Brain microvascular endothelial cell (primary cell): ENCODE data around the gene TMEM184B.

Source experiments
- DNase-seq: peaks from one replicate; pipeline ENCODE4 v3.0.0-alpha.2; 2020
- H3K27ac ChIP-seq: fragments of 250-450 bp; sonication (Bioruptor Pico); 2 replicates; pipeline ENCODE4 v1.5.1; 2020; ENCODE audit warnings: mild to moderate bottlenecking, moderate library complexity
- H3K27me3 ChIP-seq: fragments of 250-450 bp; sonication (Bioruptor Pico); replicated peaks from 2 replicates; pipeline ENCODE4 v1.5.1; 2020; ENCODE audit warnings: mild to moderate bottlenecking
- H3K36me3 ChIP-seq: fragments of 250-450 bp; sonication (Bioruptor Pico); replicated peaks from 2 replicates; pipeline ENCODE4 v1.5.1; 2020; ENCODE audit warnings: mild to moderate bottlenecking
- H3K4me3 ChIP-seq: 2 replicates; pipeline ENCODE4 v1.5.1; 2011; ENCODE audit warnings: low read depth, mild to moderate bottlenecking, control low read depth, low read length, moderate library complexity
- in situ Hi-C: cut with HindIII; loops from 2 replicates; pipeline ENCODE4 v1.10.0; 2017; ENCODE audit warnings: low sequenced_read_pairs, low pct_ligation_motif_present
- TF ChIP-seq, protein P1 (sequence below): IDR thresholded peaks from 2 replicates; pipeline ENCODE4 v1.5.1; 2011; ENCODE audit warnings: low read depth, mild to moderate bottlenecking, moderate library complexity, low read length, control low read depth, inconsistent platforms; ENCODE audit errors: missing control alignments

Gene TMEM184B

DNA sequence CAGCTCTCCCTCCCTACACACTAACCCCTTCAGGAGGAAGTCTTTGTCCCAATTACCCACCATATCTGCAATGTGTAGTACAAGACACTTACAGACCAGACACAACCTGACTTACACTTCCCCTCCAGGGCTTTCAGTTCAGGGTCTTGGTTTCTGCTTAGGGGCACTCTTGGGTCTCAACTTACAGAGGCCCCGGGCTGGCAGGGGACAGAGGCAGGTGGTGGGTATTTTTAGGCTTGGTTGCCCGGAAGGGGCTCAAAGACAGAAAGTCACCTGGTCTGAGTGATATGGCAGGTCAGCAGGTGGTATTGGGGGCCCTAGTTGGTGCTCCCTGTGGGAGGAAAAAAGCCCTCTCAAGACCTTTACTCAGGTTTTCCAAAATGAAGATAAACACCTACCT, 3.4 kb upstream of the TMEM184B start:
- H3K27ac ChIP-seq: no peak overlapping the region
- in situ Hi-C loops: no loop called here
- TF ChIP-seq, protein P1, sequence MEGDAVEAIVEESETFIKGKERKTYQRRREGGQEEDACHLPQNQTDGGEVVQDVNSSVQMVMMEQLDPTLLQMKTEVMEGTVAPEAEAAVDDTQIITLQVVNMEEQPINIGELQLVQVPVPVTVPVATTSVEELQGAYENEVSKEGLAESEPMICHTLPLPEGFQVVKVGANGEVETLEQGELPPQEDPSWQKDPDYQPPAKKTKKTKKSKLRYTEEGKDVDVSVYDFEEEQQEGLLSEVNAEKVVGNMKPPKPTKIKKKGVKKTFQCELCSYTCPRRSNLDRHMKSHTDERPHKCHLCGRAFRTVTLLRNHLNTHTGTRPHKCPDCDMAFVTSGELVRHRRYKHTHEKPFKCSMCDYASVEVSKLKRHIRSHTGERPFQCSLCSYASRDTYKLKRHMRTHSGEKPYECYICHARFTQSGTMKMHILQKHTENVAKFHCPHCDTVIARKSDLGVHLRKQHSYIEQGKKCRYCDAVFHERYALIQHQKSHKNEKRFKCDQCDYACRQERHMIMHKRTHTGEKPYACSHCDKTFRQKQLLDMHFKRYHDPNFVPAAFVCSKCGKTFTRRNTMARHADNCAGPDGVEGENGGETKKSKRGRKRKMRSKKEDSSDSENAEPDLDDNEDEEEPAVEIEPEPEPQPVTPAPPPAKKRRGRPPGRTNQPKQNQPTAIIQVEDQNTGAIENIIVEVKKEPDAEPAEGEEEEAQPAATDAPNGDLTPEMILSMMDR: no peak
- H3K27me3 ChIP-seq: no peaks in the 10 kb centered on the region
- H3K36me3 ChIP-seq: no peaks in the 10 kb centered on the region
- no peak for DNase-seq
- H3K4me3 ChIP-seq: no peak overlapping the region

- in situ Hi-C loops: no loop called here
- H3K27me3 ChIP-seq: no peaks in the 10 kb centered on the region
Measured at GRCh38 chr22:38273135-38273826, 471 bp upstream of the TMEM184B start.

GRCh38 chr22:38271927-38272372, 860 bp downstream of the TMEM184B start:
- H3K27me3 ChIP-seq: no peaks in the 10 kb centered on the region
- H3K36me3 ChIP-seq: no peaks in the 10 kb centered on the region
- in situ Hi-C loops: no loop called here
- TF ChIP-seq, protein P1: no peak
- peak overlapping the region; percentile 86 for H3K4me3 ChIP-seq
- no peak for DNase-seq
- H3K27ac ChIP-seq: peak overlapping the region; percentile 71

More at GRCh38 chr22:38273135-38273826, 471 bp upstream of the TMEM184B start:
- DNase-seq: no peak
- Histone ChIP-seq H3K27ac (peak overlapping the region; percentile 71), H3K4me3 (peak overlapping the region; percentile 86), H3K36me3 (no peaks in the 10 kb centered on the region)
- TF ChIP-seq, protein P1: no peak

GRCh38 chr22:38271101-38271500, 1.7 kb downstream of the TMEM184B start:
- no peak for DNase-seq
- peak overlapping the region; percentile 86 for H3K4me3 ChIP-seq
- H3K36me3 ChIP-seq: no peaks in the 10 kb centered on the region
- TF ChIP-seq, protein P1: no peak
- H3K27ac ChIP-seq: no peak overlapping the region
- no peaks in the 10 kb centered on the region for H3K27me3 ChIP-seq
- in situ Hi-C loops: no loop called here

DNA sequence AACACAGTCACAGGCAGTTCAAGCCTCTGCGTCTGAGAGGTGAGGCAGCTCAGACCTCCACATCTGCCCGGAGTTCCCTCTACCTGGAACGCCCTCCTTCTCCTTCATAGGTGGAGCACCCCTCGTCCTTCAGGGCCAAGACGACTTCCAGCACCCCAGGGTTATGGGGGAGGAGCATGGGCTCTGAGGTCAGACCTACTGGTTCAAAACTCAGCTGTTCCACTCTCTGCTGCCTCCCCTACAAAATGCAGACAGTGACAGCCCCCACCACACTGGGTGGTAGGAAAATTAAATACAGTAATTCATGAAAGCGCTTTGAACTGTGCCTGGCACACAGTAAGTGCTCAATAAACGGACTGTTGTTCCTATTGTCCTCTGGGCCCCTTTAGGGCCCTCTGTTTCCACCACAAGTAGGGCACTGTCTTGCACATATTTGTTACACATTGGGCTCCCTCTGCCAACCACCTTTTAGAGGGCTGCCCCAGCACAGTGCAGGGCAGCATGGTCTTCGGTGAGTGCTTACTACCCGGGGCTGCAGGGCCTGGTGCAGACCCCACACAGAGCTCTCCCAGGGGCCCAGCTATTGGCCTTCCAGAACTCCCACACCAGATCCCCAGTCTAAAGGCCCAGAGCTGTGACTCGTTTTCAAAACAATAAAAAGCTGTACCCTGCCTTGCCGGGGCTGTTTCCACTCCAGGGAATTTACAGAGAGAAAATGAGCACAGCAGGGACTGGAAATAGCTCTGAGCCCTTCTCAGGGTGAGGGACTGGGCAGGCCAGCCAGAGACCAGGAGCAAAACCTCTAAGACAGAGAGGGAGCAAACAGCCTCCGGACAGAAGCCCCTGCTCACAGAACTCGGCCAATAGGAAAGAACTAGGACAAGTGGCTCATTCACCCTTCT, 2.5 kb downstream of the TMEM184B start:
- H3K36me3 ChIP-seq: no peaks in the 10 kb centered on the region
- in situ Hi-C loops: no loop called here
- H3K4me3 ChIP-seq: peak overlapping the region; percentile 15
- H3K27ac ChIP-seq: no peak overlapping the region
- DNase-seq: no peak
- H3K27me3 ChIP-seq: no peaks in the 10 kb centered on the region
- TF ChIP-seq, protein P1: no peak
